GM21529 (cell line): ENCODE measurements around the gene VPS16.

Source experiments
- ATAC-seq: cut with Tn5 transposase; IDR thresholded peaks from one replicate; pipeline ENCODE4 v1.9.1; 2021; ENCODE audit not compliant: unreplicated experiment

VPS16 gene

GRCh38 chr20:2867081-2867864 lies 26.7 kb downstream of the VPS16 start:
- no peak for ATAC-seq

- ATAC-seq = no peak
Observed at GRCh38 chr20:2869381-2869780, 28.8 kb downstream of the VPS16 start.

- no peak for ATAC-seq
Observed at GRCh38 chr20:2871111-2871465, 30.5 kb downstream of the VPS16 start.

- no peak for ATAC-seq
Observed at GRCh38 chr20:2871661-2872458, 31.3 kb downstream of the VPS16 start.

- peak; percentile 35 for ATAC-seq
Observed at GRCh38 chr20:2872459-2873009, 32.0 kb downstream of the VPS16 start.

- peak; percentile 91 for ATAC-seq
Observed at GRCh38 chr20:2873010-2873746, 32.6 kb downstream of the VPS16 start, which contains the start of gene PTPRA. TSS of gene PTPRA (plus strand) at chr20:2873481. CDS start at chr20:2964278, 90,797 bp downstream.

GRCh38 chr20:2873747-2874041 lies 33.1 kb downstream of the VPS16 start:
- peak; percentile 40 for ATAC-seq

- ATAC-seq = no peak
Observed at GRCh38 chr20:2874456-2874855, 33.9 kb downstream of the VPS16 start.

- no peak for ATAC-seq
Observed at GRCh38 chr20:2875690-2876203, 35.2 kb downstream of the VPS16 start.

GRCh38 chr20:2878515-2878914 lies 38.0 kb downstream of the VPS16 start:
- ATAC-seq = no peak

- ATAC-seq = no peak
Observed at GRCh38 chr20:2879146-2879545, 38.6 kb downstream of the VPS16 start.

- no peak for ATAC-seq
Observed at GRCh38 chr20:2880650-2881049, 40.1 kb downstream of the VPS16 start.

- ATAC-seq = no peak
Observed at GRCh38 chr20:2883726-2884637, 43.4 kb downstream of the VPS16 start.

GRCh38 chr20:2887715-2888114 lies 47.2 kb downstream of the VPS16 start:
- ATAC-seq = no peak

GRCh38 chr20:2888224-2888955 lies 47.8 kb downstream of the VPS16 start:
- no peak for ATAC-seq

GRCh38 chr20:2889209-2889608 lies 48.7 kb downstream of the VPS16 start:
- no peak for ATAC-seq

- ATAC-seq = no peak
Observed at GRCh38 chr20:2889797-2890196, 49.3 kb downstream of the VPS16 start.

GRCh38 chr20:2890742-2891141 lies 50.2 kb downstream of the VPS16 start:
- no peak for ATAC-seq

- ATAC-seq = no peak
Observed at GRCh38 chr20:2891343-2891742, 50.8 kb downstream of the VPS16 start.

GRCh38 chr20:2892376-2892775 lies 51.8 kb downstream of the VPS16 start:
- no peak for ATAC-seq
